Measurements from ENCODE around the gene MYO3B. TPM values are rescaled to one million over a fixed set of nuclear protein-coding genes. Genes with fewer than 3 reads are reported as not detected.

Gene MYO3B
- total RNA-seq, 5 donors from 2014 or later (not counting 1 experiment from before 2014, with no cell fraction given), result 0.26 to 0.28 TPM; not detected in 3

DNA sequence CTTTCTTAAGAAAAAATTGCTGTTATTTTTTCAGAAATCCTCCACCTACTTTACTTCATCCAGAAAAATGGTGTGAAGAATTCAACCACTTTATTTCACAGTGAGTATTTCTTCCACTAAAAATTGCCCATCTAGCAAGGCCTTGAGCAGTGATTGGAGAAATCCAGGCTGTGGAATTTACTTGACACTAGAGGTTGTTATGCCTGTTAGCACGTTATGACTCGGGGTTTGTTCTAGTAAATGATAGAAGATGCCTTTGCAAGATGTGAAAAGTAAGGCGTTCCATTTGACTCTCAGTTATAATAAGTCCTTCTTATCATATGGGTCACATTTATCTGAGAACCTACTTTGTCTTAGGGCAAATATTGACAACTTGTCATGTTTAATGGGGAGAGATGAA is 157.4 kb downstream of the MYO3B start:
- Histone ChIP-seq H3K4me3 (ENCODE audit: control insufficient read depth in 1 of 2, extremely low read depth in 1 of 2, low read length in 1 of 2) (no peak overlapping the region), H3K27me3 (replicated peaks in 1 of 2; ENCODE audit: control insufficient read depth in 2 of 2, extremely low read depth in 1 of 2, insufficient read depth in 2 of 2, low read length in 1 of 2) (no peaks in the 10 kb centered on the region), H3K36me3 (ENCODE audit: control insufficient read depth in 2 of 2, extremely low read depth in 1 of 2, insufficient read depth in 1 of 2, low read length in 1 of 2) (no peaks in the 10 kb centered on the region), H3K27ac (ENCODE audit: low read length) (no peak overlapping the region), H3K9me3 (no peaks in the 10 kb centered on the region), H3K4me1 (ENCODE audit: control insufficient read depth in 1 of 2, extremely low read depth in 1 of 2, insufficient read depth in 2 of 2, low read length in 2 of 2) (no peaks in the 10 kb centered on the region)
- POLR2A ChIA-PET, result no interaction called here
- ATAC-seq (replicated peaks in 1 of 4), result no peak
- DNase-seq, result no peak
- Mint-ChIP-seq H3K9me3 (peaks cover 0 to 5% (median 0%) of the 10 kb centered on the region in 3 donors), H3K4me3 (no peak overlapping the region), H3K36me3 (no peaks in the 10 kb centered on the region), H3K4me1 (no peaks in the 10 kb centered on the region), H3K27me3 (peaks cover 20 to 23% of the 10 kb centered on the region in 2 donors), H3K27ac (no peak overlapping the region)
- no CpG with 5 or more reads among the region's 3 CpGs for WGBS (ENCODE audit: insufficient coverage)
- CTCF ChIA-PET, result interaction anchor here in 1 of 2 donors (0.6 kb wide), 1 partner anchor 97 kb away, joined by 6 read pairs; no protein-coding TSS in a partner anchor

DNA sequence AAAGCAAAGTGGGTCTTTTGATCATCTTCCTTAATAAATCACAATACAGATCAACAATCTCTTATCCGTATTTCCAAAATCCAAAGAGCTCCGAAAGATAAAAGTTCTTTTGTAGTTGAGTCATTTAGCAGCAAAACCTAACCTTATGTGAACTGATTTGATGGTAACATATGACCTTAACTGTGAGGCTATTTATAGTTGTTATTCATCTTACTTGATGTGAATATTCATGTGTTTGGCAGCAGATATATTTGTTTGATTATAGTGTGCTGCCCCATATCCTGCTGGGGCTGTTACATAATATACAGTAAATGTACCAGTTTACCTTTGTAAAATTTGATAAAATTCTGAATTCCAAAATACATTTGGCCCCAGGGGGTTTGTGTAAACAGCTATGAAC is 158.5 kb downstream of the MYO3B start:
- H3K36me3 ChIP-seq (ENCODE audit: control insufficient read depth in 2 of 2, extremely low read depth in 1 of 2, insufficient read depth in 1 of 2, low read length in 1 of 2), result no peaks in the 10 kb centered on the region
- Mint-ChIP-seq H3K27me3 (peaks cover 14 to 19% of the 10 kb centered on the region in 2 donors), H3K27ac (no peak overlapping the region), H3K36me3 (no peaks in the 10 kb centered on the region), H3K4me1 (peaks cover 0 to 4% (median 0%) of the 10 kb centered on the region in 3 donors), H3K9me3 (no peaks in the 10 kb centered on the region), H3K4me3 (no peak overlapping the region)
- DNase-seq, result no peak
- WGBS (ENCODE audit: insufficient coverage), result no CpG with 5 or more reads among the region's 2 CpGs
- H3K9me3 ChIP-seq, result no peaks in the 10 kb centered on the region
- CTCF ChIA-PET, result no interaction called here
- POLR2A ChIA-PET, result no interaction called here
- no peak overlapping the region for H3K27ac ChIP-seq (ENCODE audit: low read length)
- H3K4me3 ChIP-seq (ENCODE audit: control insufficient read depth in 1 of 2, extremely low read depth in 1 of 2, low read length in 1 of 2), result no peak overlapping the region
- no peaks in the 10 kb centered on the region for H3K27me3 ChIP-seq (replicated peaks in 1 of 2; ENCODE audit: control insufficient read depth in 2 of 2, extremely low read depth in 1 of 2, insufficient read depth in 2 of 2, low read length in 1 of 2)
- no peak for ATAC-seq (replicated peaks in 1 of 4)
- H3K4me1 ChIP-seq (ENCODE audit: control insufficient read depth in 1 of 2, extremely low read depth in 1 of 2, insufficient read depth in 2 of 2, low read length in 2 of 2), result peaks cover 0 to 9% of the 10 kb centered on the region in 2 experiments

DNA sequence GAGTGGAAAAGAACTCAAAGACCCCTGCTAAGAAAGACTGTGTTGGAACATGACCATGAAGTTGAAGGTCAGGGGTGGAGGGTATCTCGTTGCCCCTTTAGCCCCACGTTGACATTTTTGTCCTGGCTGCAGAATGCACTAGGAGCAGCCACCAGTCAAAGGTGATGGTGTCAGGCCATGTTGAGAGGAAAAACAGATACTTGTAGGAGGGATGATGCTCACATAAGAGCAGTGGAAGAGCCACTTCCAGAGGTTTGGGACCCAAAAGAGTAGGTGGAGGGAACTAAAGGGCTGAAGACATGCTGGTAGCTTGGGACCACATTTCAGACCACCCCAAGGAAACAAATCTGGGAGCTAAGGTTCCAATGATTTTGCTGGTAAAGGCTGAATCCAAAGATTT is 159.0 kb downstream of the MYO3B start:
- H3K9me3 Mint-ChIP-seq, result no peaks in the 10 kb centered on the region
- H3K36me3 ChIP-seq (ENCODE audit: control insufficient read depth in 2 of 2, extremely low read depth in 1 of 2, insufficient read depth in 1 of 2, low read length in 1 of 2), result no peaks in the 10 kb centered on the region
- ATAC-seq (replicated peaks in 1 of 4) (no peak), DNase-seq (no peak)
- peaks cover 13 to 16% of the 10 kb centered on the region in 2 donors for H3K27me3 Mint-ChIP-seq
- H3K27me3 ChIP-seq (replicated peaks in 1 of 2; ENCODE audit: control insufficient read depth in 2 of 2, extremely low read depth in 1 of 2, insufficient read depth in 2 of 2, low read length in 1 of 2), result no peaks in the 10 kb centered on the region
- H3K4me3 Mint-ChIP-seq, result no peak overlapping the region
- POLR2A ChIA-PET, result no interaction called here
- peaks cover 2 to 6% (median 4%) of the 10 kb centered on the region in 3 donors for H3K4me1 Mint-ChIP-seq
- 80% methylated on average over 1 of the region's 2 CpGs for WGBS (ENCODE audit: insufficient coverage)
- H3K27ac ChIP-seq (ENCODE audit: low read length), result no peak overlapping the region
- no peaks in the 10 kb centered on the region for H3K9me3 ChIP-seq
- no peak overlapping the region for H3K4me3 ChIP-seq (ENCODE audit: control insufficient read depth in 1 of 2, extremely low read depth in 1 of 2, low read length in 1 of 2)
- no peak overlapping the region for H3K27ac Mint-ChIP-seq
- peaks cover 0 to 14% of the 10 kb centered on the region in 2 experiments for H3K4me1 ChIP-seq (ENCODE audit: control insufficient read depth in 1 of 2, extremely low read depth in 1 of 2, insufficient read depth in 2 of 2, low read length in 2 of 2)
- CTCF ChIA-PET, result no interaction called here
- H3K36me3 Mint-ChIP-seq, result no peaks in the 10 kb centered on the region

DNA sequence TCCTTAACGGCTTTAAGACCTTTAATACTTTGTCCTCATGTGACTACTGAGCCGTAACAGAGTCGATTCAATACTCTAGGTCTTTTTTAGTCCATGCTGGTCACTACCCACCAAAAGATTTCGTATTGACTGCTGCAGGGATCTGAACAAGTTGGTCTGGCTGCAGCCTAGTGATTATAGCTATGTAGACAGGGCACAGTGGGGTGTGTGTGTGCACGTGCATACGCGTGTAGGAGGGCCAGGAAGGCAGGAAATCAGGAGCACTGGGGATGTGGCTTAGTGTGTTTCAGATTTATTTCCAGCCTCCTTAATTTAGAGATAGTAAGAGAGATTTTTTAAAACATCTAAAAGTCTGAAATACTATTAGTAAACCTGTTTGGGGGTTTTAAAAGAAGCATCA is 161.4 kb downstream of the MYO3B start:
- Histone ChIP-seq H3K27ac (ENCODE audit: low read length) (no peak overlapping the region), H3K4me3 (ENCODE audit: control insufficient read depth in 1 of 2, extremely low read depth in 1 of 2, low read length in 1 of 2) (no peak overlapping the region), H3K27me3 (replicated peaks in 1 of 2; ENCODE audit: control insufficient read depth in 2 of 2, extremely low read depth in 1 of 2, insufficient read depth in 2 of 2, low read length in 1 of 2) (no peaks in the 10 kb centered on the region), H3K9me3 (no peaks in the 10 kb centered on the region), H3K4me1 (ENCODE audit: control insufficient read depth in 1 of 2, extremely low read depth in 1 of 2, insufficient read depth in 2 of 2, low read length in 2 of 2) (peaks cover 0 to 21% of the 10 kb centered on the region in 2 experiments), H3K36me3 (ENCODE audit: control insufficient read depth in 2 of 2, extremely low read depth in 1 of 2, insufficient read depth in 1 of 2, low read length in 1 of 2) (no peaks in the 10 kb centered on the region)
- Mint-ChIP-seq H3K4me1 (peaks cover 6% of the 10 kb centered on the region in 3 donors), H3K27me3 (peaks cover 8 to 9% of the 10 kb centered on the region in 2 donors), H3K4me3 (no peak overlapping the region), H3K27ac (no peak overlapping the region), H3K9me3 (no peaks in the 10 kb centered on the region), H3K36me3 (no peaks in the 10 kb centered on the region)
- POLR2A ChIA-PET, result no interaction called here
- WGBS (ENCODE audit: insufficient coverage), result 65% methylated on average over 4 of the region's 7 CpGs
- CTCF ChIA-PET, result interaction anchor here in 1 of 2 donors (0.9 kb wide), 1 partner anchor 70 kb away, joined by 3 read pairs; no protein-coding TSS in a partner anchor
- no peak for ATAC-seq (replicated peaks in 1 of 4)
- DNase-seq, result no peak

DNA sequence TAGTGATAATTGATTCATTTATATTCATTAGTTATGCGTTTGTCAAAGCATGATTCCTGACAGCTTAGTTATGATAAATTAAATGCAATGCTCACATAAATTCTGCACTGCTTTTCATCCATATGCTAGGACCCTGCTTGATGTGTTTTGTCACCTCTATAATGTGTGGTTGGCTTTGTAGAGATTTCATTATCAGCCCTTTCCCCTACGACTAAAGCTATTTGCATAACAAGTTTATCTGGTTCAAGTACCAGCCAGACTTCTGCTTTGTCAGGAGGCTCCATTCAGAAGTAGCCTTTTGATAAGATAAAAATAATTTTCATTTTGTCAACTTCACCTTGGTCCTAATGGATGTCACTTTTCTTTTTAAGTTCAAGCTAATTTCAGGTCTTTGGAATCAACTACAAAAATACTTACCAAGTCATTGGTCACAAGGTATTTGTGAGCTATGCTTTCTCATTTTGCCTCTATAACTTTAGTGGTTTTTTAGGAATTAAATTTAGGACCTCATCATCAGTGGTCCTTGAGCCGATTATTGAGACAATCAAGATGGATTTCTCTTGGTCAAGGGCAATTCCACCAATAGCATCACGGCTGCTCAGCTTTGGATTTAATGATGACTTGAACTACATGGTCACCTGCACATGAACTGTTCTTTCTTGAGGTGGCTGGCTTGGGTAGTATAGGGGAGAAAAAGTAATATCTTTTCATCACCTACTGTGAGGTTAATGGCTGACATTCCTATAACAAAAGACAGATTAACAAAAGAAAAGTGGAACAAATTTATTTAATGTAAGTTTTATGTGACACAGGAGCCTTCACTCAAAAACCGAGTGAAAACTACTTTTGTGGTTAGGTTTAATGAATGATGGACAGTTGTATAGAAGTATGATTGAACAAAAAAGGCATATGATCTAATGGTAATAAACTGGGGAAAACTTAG is 162.1 kb downstream of the MYO3B start:
- 17% methylated on average over 1 of the region's 5 CpGs for WGBS (ENCODE audit: insufficient coverage)
- no peaks in the 10 kb centered on the region for H3K36me3 Mint-ChIP-seq
- no peak overlapping the region for H3K4me3 Mint-ChIP-seq
- Histone ChIP-seq H3K27ac (ENCODE audit: low read length) (no peak overlapping the region), H3K4me3 (ENCODE audit: control insufficient read depth in 1 of 2, extremely low read depth in 1 of 2, low read length in 1 of 2) (no peak overlapping the region), H3K9me3 (no peaks in the 10 kb centered on the region), H3K36me3 (ENCODE audit: control insufficient read depth in 2 of 2, extremely low read depth in 1 of 2, insufficient read depth in 1 of 2, low read length in 1 of 2) (no peaks in the 10 kb centered on the region), H3K27me3 (replicated peaks in 1 of 2; ENCODE audit: control insufficient read depth in 2 of 2, extremely low read depth in 1 of 2, insufficient read depth in 2 of 2, low read length in 1 of 2) (no peaks in the 10 kb centered on the region), H3K4me1 (ENCODE audit: control insufficient read depth in 1 of 2, extremely low read depth in 1 of 2, insufficient read depth in 2 of 2, low read length in 2 of 2) (peaks cover 0 to 21% of the 10 kb centered on the region in 2 experiments)
- H3K27ac Mint-ChIP-seq, result no peak overlapping the region
- H3K27me3 Mint-ChIP-seq, result peaks cover 4 to 6% of the 10 kb centered on the region in 2 donors
- H3K9me3 Mint-ChIP-seq, result no peaks in the 10 kb centered on the region
- H3K4me1 Mint-ChIP-seq, result peaks cover 6% of the 10 kb centered on the region in 3 donors
- DNase-seq (no peak), ATAC-seq (replicated peaks in 1 of 4) (no peak)
- ChIA-PET POLR2A (no interaction called here), CTCF (interaction anchor here (0.6 to 2.4 kb wide), 3 partner anchors 21 to 69 kb away, joined by 3 to 7 read pairs (median 3); no protein-coding TSS in a partner anchor)

DNA sequence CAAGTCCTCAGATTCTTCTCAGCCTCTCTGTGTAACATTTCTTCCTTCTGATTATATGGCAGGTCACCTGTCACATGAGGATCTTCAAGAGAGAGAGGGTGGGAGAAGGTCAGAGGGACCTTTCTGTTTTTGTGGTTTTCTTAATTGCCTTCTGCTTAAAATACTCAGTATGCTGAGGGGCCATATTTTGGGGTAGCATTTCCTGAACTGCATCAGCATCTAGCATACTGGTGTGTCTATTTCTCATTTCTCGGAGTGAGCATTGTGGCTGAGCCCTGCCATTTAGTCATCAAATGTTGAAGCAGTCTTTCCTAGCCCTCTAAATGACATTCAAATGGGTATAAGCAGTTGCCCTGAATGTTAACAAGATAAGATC is 162.7 kb downstream of the MYO3B start:
- POLR2A ChIA-PET, result no interaction called here
- DNase-seq (no peak), ATAC-seq (replicated peaks in 1 of 4) (no peak)
- Mint-ChIP-seq H3K36me3 (no peaks in the 10 kb centered on the region), H3K9me3 (no peaks in the 10 kb centered on the region), H3K4me1 (peaks cover 6% of the 10 kb centered on the region in 3 donors), H3K27me3 (peaks cover 4 to 6% of the 10 kb centered on the region in 2 donors), H3K4me3 (no peak overlapping the region), H3K27ac (no peak overlapping the region)
- no peaks in the 10 kb centered on the region for H3K36me3 ChIP-seq (ENCODE audit: control insufficient read depth in 2 of 2, extremely low read depth in 1 of 2, insufficient read depth in 1 of 2, low read length in 1 of 2)
- no CpG with 5 or more reads among the region's 1 CpG for WGBS (ENCODE audit: insufficient coverage)
- H3K27ac ChIP-seq (ENCODE audit: low read length), result no peak overlapping the region
- H3K4me3 ChIP-seq (ENCODE audit: control insufficient read depth in 1 of 2, extremely low read depth in 1 of 2, low read length in 1 of 2), result no peak overlapping the region
- CTCF ChIA-PET, result interaction anchor here in 1 of 2 donors (2.4 kb wide), 1 partner anchor 20 kb away, joined by 7 read pairs; no protein-coding TSS in a partner anchor
- peaks cover 0 to 21% of the 10 kb centered on the region in 2 experiments for H3K4me1 ChIP-seq (ENCODE audit: control insufficient read depth in 1 of 2, extremely low read depth in 1 of 2, insufficient read depth in 2 of 2, low read length in 2 of 2)
- H3K27me3 ChIP-seq (replicated peaks in 1 of 2; ENCODE audit: control insufficient read depth in 2 of 2, extremely low read depth in 1 of 2, insufficient read depth in 2 of 2, low read length in 1 of 2), result no peaks in the 10 kb centered on the region
- H3K9me3 ChIP-seq, result no peaks in the 10 kb centered on the region
